PC-3 (cell line): Measurements from ENCODE around the gene MGAT5. TPM values are rescaled to one million over a fixed set of nuclear protein-coding genes. Genes with fewer than 3 reads are reported as not detected.

ENCODE experiments used
- ATAC-seq: fragments of 200-7000 bp; cut with Tn5 transposase; 2 replicates; pipeline ENCODE4 v1.9.1; 2020; ENCODE audit warnings: mild to moderate bottlenecking, moderate library complexity
- BruUV-seq: library from RNA; stranded (reverse); fragments of 400-500 nt; replicated peaks from 2 replicates; lab custom pipeline; 2021; lab: Mats Ljungman, UMichigan
- CTCF ChIA-PET: fragments of 300-600 bp; sonication (Branson Sonifier 250); formaldehyde crosslinking; loops from one replicate; lab custom pipeline; 2022; ENCODE audit warnings: antibody characterized with exemption; lab: Charles Lee
- POLR2A ChIA-PET: fragments of 300-600 bp; sonication (Branson Sonifier 250); formaldehyde crosslinking; loops from one replicate; lab custom pipeline; 2022; ENCODE audit warnings: antibody characterized with exemption; ENCODE audit not compliant: unreplicated experiment; lab: Charles Lee
- DNase-seq: peaks from one replicate; pipeline ENCODE4 v3.0.0-alpha.2; 2015
- H2AFZ ChIP-seq: fragments of 300-600 bp; sonication (generic); 2 replicates; pipeline ENCODE4 v1.6.0; 2016; ENCODE audit warnings: antibody characterized with exemption, low read length
- H3F3A ChIP-seq: fragments of 300-600 bp; sonication (generic); one replicate; pipeline ENCODE4 v1.6.0; 2017; ENCODE audit warnings: antibody characterized with exemption, low read length, control low read depth, mild to moderate bottlenecking; ENCODE audit not compliant: unreplicated experiment
- H3K27ac ChIP-seq: fragments of 300-600 bp; sonication (generic); 2 replicates; pipeline ENCODE4 v1.5.1; 2016; ENCODE audit warnings: mild to moderate bottlenecking, low read length
- H3K27me3 ChIP-seq: fragments of 300-600 bp; sonication (generic); 2 replicates; pipeline ENCODE4 v1.6.1; 2016; ENCODE audit warnings: low read length, mixed read lengths
- H3K36me3 ChIP-seq: fragments of 300-600 bp; sonication (generic); 2 replicates; pipeline ENCODE4 v1.6.1; 2016; ENCODE audit warnings: low read depth, mixed run types, low read length, mixed read lengths
- H3K4me1 ChIP-seq: fragments of 300-600 bp; sonication (generic); 2 replicates; pipeline ENCODE4 v1.5.1; 2016; ENCODE audit warnings: low read length; ENCODE audit not compliant: insufficient read depth
- H3K4me2 ChIP-seq: fragments of 300-600 bp; sonication (generic); 2 replicates; pipeline ENCODE4 v1.6.0; 2016; ENCODE audit warnings: low read length
- H3K4me3 ChIP-seq: fragments of 300-600 bp; sonication (generic); 2 replicates; pipeline ENCODE4 v1.5.1; 2016; ENCODE audit warnings: mild to moderate bottlenecking, low read length, mixed read lengths
- H3K79me2 ChIP-seq: fragments of 300-600 bp; sonication (generic); 2 replicates; pipeline ENCODE4 v1.6.1; 2017; ENCODE audit warnings: low read length, mixed read lengths
- H3K9ac ChIP-seq: fragments of 300-600 bp; sonication (generic); 2 replicates; pipeline ENCODE4 v1.6.0; 2016; ENCODE audit warnings: mild to moderate bottlenecking, low read length
- H3K9me2 ChIP-seq: fragments of 300-600 bp; sonication (generic); replicated peaks from 2 replicates; pipeline ENCODE4 v1.6.1; 2016; ENCODE audit warnings: mixed run types, low read length, mixed read lengths
- H3K9me3 ChIP-seq: fragments of 300-600 bp; sonication (generic); 2 replicates; pipeline ENCODE4 v1.6.1; 2016; ENCODE audit warnings: low read length, mixed read lengths
- H4K20me1 ChIP-seq: fragments of 300-600 bp; sonication (generic); 2 replicates; pipeline ENCODE4 v1.6.1; 2016; ENCODE audit warnings: low read length, mixed read lengths
- EZH2 ChIP-seq: fragments of 300-600 bp; sonication (generic); IDR thresholded peaks from one replicate; pipeline ENCODE4 v1.6.1; 2017; ENCODE audit warnings: antibody characterized with exemption, mild to moderate bottlenecking, low read length; ENCODE audit not compliant: unreplicated experiment
- EZH2phosphoT487 ChIP-seq: fragments of 300-600 bp; sonication (generic); IDR thresholded peaks from 2 replicates; pipeline ENCODE4 v1.6.1; 2018; ENCODE audit warnings: mild to moderate bottlenecking, antibody characterized with exemption, low read length, borderline replicate concordance
- intact Hi-C: fragments of 100-400 bp; cut with micrococcal nuclease; formaldehyde crosslinking; loops from 2 replicates; pipeline ENCODE4 v1.9.0; 2023
- total RNA-seq: library from RNA; depleted of rRNA; stranded (reverse); fragments of >200 nt; gene quantifications from 2 replicates; pipeline ENCODE4 v1.2.3, GENCODE V29; 2014
- TF ChIP-seq, protein P1 (sequence below): fragments of 300-600 bp; sonication (generic); conservative IDR thresholded peaks from 2 replicates; pipeline ENCODE4 v1.5.1; 2017; ENCODE audit warnings: antibody characterized with exemption, low read depth, mild to moderate bottlenecking, low read length

Gene MGAT5
- total RNA-seq, 1 experiment from 2014 or later = 33.8 TPM

DNA sequence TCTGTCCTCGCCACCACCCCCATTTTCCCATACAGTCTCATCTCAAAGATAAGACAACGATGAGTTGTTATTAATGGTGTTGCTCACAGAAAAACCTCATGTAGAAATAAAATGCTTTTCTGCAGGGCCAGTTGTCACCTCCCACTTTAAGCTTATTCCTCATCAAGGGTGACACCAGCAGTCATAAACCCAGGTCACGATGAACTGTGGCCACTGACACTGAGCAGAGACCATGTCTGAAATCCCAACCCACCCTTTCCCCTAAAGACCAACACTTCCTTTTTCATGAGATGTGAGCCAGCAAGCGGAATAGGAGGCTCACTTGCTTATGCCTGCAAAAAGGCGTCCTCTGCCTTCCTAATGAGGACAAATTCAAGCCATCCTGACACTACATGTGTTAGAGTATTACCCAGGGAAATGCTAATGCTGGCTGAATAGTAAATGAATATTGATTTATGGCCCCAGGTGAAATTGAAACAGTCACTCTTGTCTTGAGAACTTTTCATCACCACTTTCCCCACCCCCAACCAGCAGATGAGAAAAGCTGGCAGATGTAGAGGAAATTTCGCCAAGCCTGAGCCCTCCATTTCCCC lies 228.4 kb downstream of the MGAT5 start:
- no peak for DNase-seq
- TF ChIP-seq EZH2phosphoT487 = no peak
- TF ChIP-seq, protein P1, sequence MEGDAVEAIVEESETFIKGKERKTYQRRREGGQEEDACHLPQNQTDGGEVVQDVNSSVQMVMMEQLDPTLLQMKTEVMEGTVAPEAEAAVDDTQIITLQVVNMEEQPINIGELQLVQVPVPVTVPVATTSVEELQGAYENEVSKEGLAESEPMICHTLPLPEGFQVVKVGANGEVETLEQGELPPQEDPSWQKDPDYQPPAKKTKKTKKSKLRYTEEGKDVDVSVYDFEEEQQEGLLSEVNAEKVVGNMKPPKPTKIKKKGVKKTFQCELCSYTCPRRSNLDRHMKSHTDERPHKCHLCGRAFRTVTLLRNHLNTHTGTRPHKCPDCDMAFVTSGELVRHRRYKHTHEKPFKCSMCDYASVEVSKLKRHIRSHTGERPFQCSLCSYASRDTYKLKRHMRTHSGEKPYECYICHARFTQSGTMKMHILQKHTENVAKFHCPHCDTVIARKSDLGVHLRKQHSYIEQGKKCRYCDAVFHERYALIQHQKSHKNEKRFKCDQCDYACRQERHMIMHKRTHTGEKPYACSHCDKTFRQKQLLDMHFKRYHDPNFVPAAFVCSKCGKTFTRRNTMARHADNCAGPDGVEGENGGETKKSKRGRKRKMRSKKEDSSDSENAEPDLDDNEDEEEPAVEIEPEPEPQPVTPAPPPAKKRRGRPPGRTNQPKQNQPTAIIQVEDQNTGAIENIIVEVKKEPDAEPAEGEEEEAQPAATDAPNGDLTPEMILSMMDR = no peak
- TF ChIP-seq EZH2 = no peak
- Histone ChIP-seq H3K4me1 (no peaks in the 10 kb centered on the region), H3K4me3 (no peak overlapping the region), H3K27me3 (no peaks in the 10 kb centered on the region; the same call in 1 of the 2 replicates), H3K36me3 (no peaks in the 10 kb centered on the region), H3K9me3 (no peaks in the 10 kb centered on the region), H3K27ac (no peak overlapping the region), H3F3A (no peaks in the 10 kb centered on the region), H3K79me2 (no peaks in the 10 kb centered on the region), H4K20me1 (no peaks in the 10 kb centered on the region), H2AFZ (no peak overlapping the region), H3K9me2 (no peaks in the 10 kb centered on the region), H3K9ac (no peak overlapping the region), H3K4me2 (no peak overlapping the region)
- ChIA-PET POLR2A (no interaction called here), CTCF (interaction anchor here (0.7 kb wide), 1 partner anchor 430 kb away, joined by 3 read pairs; no protein-coding TSS in a partner anchor)
- no TSS peak for BruUV-seq
- ATAC-seq = no peak
- intact Hi-C loops = no loop called here

DNA sequence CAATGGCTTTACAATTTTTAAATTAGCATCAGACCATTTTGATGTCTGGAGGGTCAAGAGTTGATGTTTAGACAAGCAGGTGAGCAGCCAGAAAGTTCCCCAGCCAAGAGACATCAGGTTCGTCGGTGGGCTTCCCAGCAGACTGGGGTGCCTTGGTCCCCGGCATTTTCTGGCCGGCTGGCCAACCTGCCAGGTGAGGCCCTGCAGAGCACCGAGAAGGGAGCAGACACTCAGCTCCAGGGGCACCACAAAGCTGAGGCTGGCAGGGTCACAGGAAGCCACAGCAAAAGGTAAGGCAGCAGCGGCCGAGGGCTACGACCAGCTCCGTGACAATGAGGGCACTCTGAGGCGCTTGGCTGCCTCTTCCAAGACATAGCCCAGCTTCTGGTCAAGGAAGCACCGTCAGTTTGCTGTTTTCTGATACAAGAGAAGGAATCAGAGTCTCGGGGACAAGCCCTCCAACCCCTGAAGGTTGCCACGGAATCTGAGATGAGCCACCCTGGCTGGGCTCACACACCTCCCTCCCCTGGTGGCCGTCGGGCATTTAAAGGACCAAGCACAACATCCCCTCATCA lies 229.0 kb downstream of the MGAT5 start:
- no peak for DNase-seq
- no TSS peak for BruUV-seq
- no peaks in the 10 kb centered on the region for H3K9me2 ChIP-seq

More for the DNA sequence above, 229.0 kb downstream of the MGAT5 start:
- no peaks in the 10 kb centered on the region for H3K36me3 ChIP-seq
- TF ChIP-seq, protein P1 = no peak
- TF ChIP-seq EZH2 (no peak), EZH2phosphoT487 (no peak)
- no peak overlapping the region for H3K4me3 ChIP-seq
- no peak overlapping the region for H3K4me2 ChIP-seq
- no peaks in the 10 kb centered on the region for H4K20me1 ChIP-seq
- H3K79me2 ChIP-seq = no peaks in the 10 kb centered on the region
- H3K9me3 ChIP-seq = no peaks in the 10 kb centered on the region
- H3K27ac ChIP-seq = no peak overlapping the region
- peaks cover 3% of the 10 kb centered on the region; the same call in 1 of the 2 replicates for H3K27me3 ChIP-seq
- H2AFZ ChIP-seq = no peak overlapping the region
- ATAC-seq = no peak
- no peaks in the 10 kb centered on the region for H3K4me1 ChIP-seq
- ChIA-PET CTCF (no interaction called here), POLR2A (no interaction called here)
- H3F3A ChIP-seq = no peaks in the 10 kb centered on the region
- intact Hi-C loops = no loop called here
- H3K9ac ChIP-seq = no peak overlapping the region
